Naive thymus-derived CD4-positive, alpha-beta T cell (primary cell): ENCODE measurements around the gene B9D1. TPM values are rescaled to one million over a fixed set of nuclear protein-coding genes. Genes with fewer than 3 reads are reported as not detected.
A peak's percentile ranks its signal among the peaks of the same experiment; 100 is the strongest.

Source experiments
- ATAC-seq: fragments of 150-1000 bp; cut with Tn5 transposase; 2 replicates; pipeline ENCODE4 v1.10.0; 2021; ENCODE audit warnings: mild to moderate bottlenecking, moderate library complexity
- CTCF ChIA-PET: fragments of 350-600 bp; sonication (Branson Sonifier 250); formaldehyde crosslinking; loops from one replicate; lab custom pipeline; 2021; ENCODE audit warnings: antibody characterized with exemption; lab: Charles Lee
- POLR2A ChIA-PET: fragments of 350-600 bp; sonication (Branson Sonifier 250); formaldehyde crosslinking; loops from one replicate; lab custom pipeline; 2021; ENCODE audit warnings: antibody characterized with exemption, inconsistent platforms; lab: Charles Lee
- DNase-seq, 9 donors: peaks; one replicate each; pipeline versions ENCODE4 v3.0.0 to v3.0.0-alpha.2; 2020 to 2022; ENCODE audit warnings: mixed read lengths in 1 of 9
- H3K27ac ChIP-seq: one replicate; pipeline ENCODE4 v1.7.0; 2013; ENCODE audit warnings: mild to moderate bottlenecking, low read depth, low read length, moderate library complexity
- H3K27me3 ChIP-seq, 2 donors: one replicate each; pipeline ENCODE4 v1.7.0; 2013; ENCODE audit warnings: low read length in 2 of 2, mild to moderate bottlenecking in 2 of 2, moderate library complexity in 2 of 2; ENCODE audit not compliant: control insufficient read depth in 2 of 2, insufficient read depth in 2 of 2
- H3K36me3 ChIP-seq, 3 experiments: 1 replicate in 2 of 3; 2 replicates in 1 of 3; pipeline ENCODE4 v1.7.0; 2013; ENCODE audit warnings: low read length in 3 of 3, mild to moderate bottlenecking in 3 of 3, moderate library complexity in 1 of 3; ENCODE audit not compliant: insufficient read depth in 3 of 3, control insufficient read depth in 2 of 3
- H3K4me1 ChIP-seq, 2 donors: one replicate each; pipeline ENCODE4 v1.7.0; 2013; ENCODE audit warnings: low read length in 2 of 2, mild to moderate bottlenecking in 2 of 2, moderate library complexity in 1 of 2; ENCODE audit not compliant: control insufficient read depth in 2 of 2, insufficient read depth in 2 of 2
- H3K4me3 ChIP-seq: 2 replicates; pipeline ENCODE4 v1.7.0; 2013; ENCODE audit warnings: mild to moderate bottlenecking, low read length
- H3K9me3 ChIP-seq, 3 experiments: 1 replicate in 2 of 3; 2 replicates in 1 of 3; pipeline ENCODE4 v1.7.0; 2013; ENCODE audit warnings: low read length in 3 of 3; ENCODE audit not compliant: control insufficient read depth in 2 of 3
- H3K27ac Mint-ChIP-seq, 9 donors: one replicate each; pipeline ENCODE4 v1.8.0; 2020 to 2022; ENCODE audit warnings: mixed read lengths in 9 of 9, mild to moderate bottlenecking in 8 of 9, moderate library complexity in 5 of 9, inconsistent platforms in 2 of 9
- H3K27me3 Mint-ChIP-seq, 5 donors: one replicate each; pipeline ENCODE4 v1.8.0; 2021 to 2022; ENCODE audit warnings: mixed read lengths in 5 of 5, mild to moderate bottlenecking in 1 of 5
- H3K36me3 Mint-ChIP-seq, 5 donors: one replicate each; pipeline ENCODE4 v1.8.0; 2020 to 2022; ENCODE audit warnings: mixed read lengths in 5 of 5, mild to moderate bottlenecking in 3 of 5, inconsistent platforms in 1 of 5
- H3K4me1 Mint-ChIP-seq, 7 donors: one replicate each; pipeline ENCODE4 v1.8.0; 2020 to 2022; ENCODE audit warnings: mixed read lengths in 7 of 7, mild to moderate bottlenecking in 3 of 7, inconsistent platforms in 1 of 7
- H3K4me3 Mint-ChIP-seq, 10 donors: one replicate each; pipeline ENCODE4 v1.8.0; 2020 to 2022; ENCODE audit warnings: mild to moderate bottlenecking in 10 of 10, mixed read lengths in 10 of 10, moderate library complexity in 6 of 10, inconsistent platforms in 2 of 10
- H3K9me3 Mint-ChIP-seq, 11 donors: one replicate each; pipeline ENCODE4 v1.8.0; 2020 to 2022; ENCODE audit warnings: mixed read lengths in 11 of 11, mild to moderate bottlenecking in 4 of 11, inconsistent platforms in 1 of 11, moderate library complexity in 1 of 11
- intact Hi-C, 2 donors: fragments of 100-400 bp; cut with micrococcal nuclease; formaldehyde crosslinking; loops; one replicate each; pipeline ENCODE4 v1.15.1; 2023
- polyA plus RNA-seq, 2 donors: library from polyadenylated mRNA; unstranded; fragments of 300-500 nt; fragmentation: Illumina TruSeq; gene quantifications; one replicate each; pipeline ENCODE4 v1.2.3, GENCODE V29; 2021
- total RNA-seq, 6 experiments: library from RNA in 5 of 6; stranded (reverse) in 5 of 6; gene quantifications; 1 replicate in 5 of 6; 2 replicates in 1 of 6; pipeline ENCODE4 v1.2.3 and lab custom pipeline; 2021 to 2026

Gene B9D1
- total and polyA plus RNA-seq, 7 experiments from 2014 or later, result 0.58 to 5.0 (median 2.1) TPM; not detected in 1

- Histone ChIP-seq H3K4me3 (peak overlapping the region; percentile 99), H3K9me3 (no peaks in the 10 kb centered on the region), H3K36me3 (peaks cover 0 to 23% (median 0%) of the 10 kb centered on the region in 3 experiments), H3K27ac (peak overlapping the region; percentile 81), H3K27me3 (no peaks in the 10 kb centered on the region), H3K4me1 (peaks cover 9 to 12% of the 10 kb centered on the region in 2 donors)
- ATAC-seq (no peak), DNase-seq (no peak)
- H3K9me3 Mint-ChIP-seq, result peaks cover 0 to 3% (median 0%) of the 10 kb centered on the region in 11 donors
- CTCF ChIA-PET, result interaction anchor here (1.3 to 2.1 kb wide), 3 partner anchors 7 to 14 kb away, joined by 4 to 29 read pairs (median 10); partner anchors contain the start of gene B9D1
- no peaks in the 10 kb centered on the region for H3K27me3 Mint-ChIP-seq
- H3K4me1 Mint-ChIP-seq, result peaks cover 6 to 35% (median 28%) of the 10 kb centered on the region in 7 donors
- peak overlapping the region; percentile 83 to 100 (median 97) for H3K4me3 Mint-ChIP-seq
- POLR2A ChIA-PET, result interaction anchor here (2.5 kb wide), 1 partner anchor 15 kb away, joined by 26 read pairs; the partner anchor contains the start of gene B9D1
- H3K27ac Mint-ChIP-seq, result peak overlapping the region in 8 of 9 donors; percentile 84 to 99 (median 97)
- peaks cover 0 to 24% (median 13%) of the 10 kb centered on the region in 5 donors for H3K36me3 Mint-ChIP-seq
- intact Hi-C loops, result loop anchor here (1.0 to 10.0 kb wide), 12 partner anchors 15 to 1665 kb away; partner anchors contain the start of genes PRPSAP2 (in 2 of the 2), AKAP10 (in 1 of the 2), ALDH3A2 (in 1 of the 2) and ALKBH5 (in 1 of the 2)
These were observed 14.3 kb upstream of the B9D1 start for GRCh38 chr17:19376811-19377210.

- Mint-ChIP-seq H3K4me3 (peak overlapping the region in 6 of 10 donors; percentile 6 to 70 (median 49)), H3K27ac (peak overlapping the region in 2 of 9 donors; percentile 18 to 38), H3K4me1 (peaks cover 6 to 46% (median 38%) of the 10 kb centered on the region in 7 donors), H3K27me3 (no peaks in the 10 kb centered on the region), H3K36me3 (peaks cover 0 to 24% (median 12%) of the 10 kb centered on the region in 5 donors), H3K9me3 (peaks cover 0 to 3% (median 0%) of the 10 kb centered on the region in 11 donors)
- Histone ChIP-seq H3K4me1 (peaks cover 18 to 23% of the 10 kb centered on the region in 2 donors), H3K36me3 (peaks cover 0 to 12% (median 0%) of the 10 kb centered on the region in 3 experiments), H3K27me3 (no peaks in the 10 kb centered on the region), H3K4me3 (no peak overlapping the region), H3K27ac (no peak overlapping the region), H3K9me3 (no peaks in the 10 kb centered on the region)
- intact Hi-C loops, result loop anchor here (5.0 to 10.0 kb wide), 10 partner anchors 87 to 1667 kb away; partner anchors contain the start of genes PRPSAP2 (in 2 of the 2), AKAP10 (in 1 of the 2), ALDH3A2 (in 1 of the 2) and ALKBH5 (in 1 of the 2)
- POLR2A ChIA-PET, result interaction anchor here (1.0 kb wide), 1 partner anchor 87 kb away, joined by 4 read pairs; no protein-coding TSS in a partner anchor
- CTCF ChIA-PET, result interaction anchor here (0.7 kb wide), 1 partner anchor 119 kb away, joined by 3 read pairs; no protein-coding TSS in a partner anchor
- no peak for DNase-seq
- ATAC-seq, result no peak
These were observed 13.2 kb upstream of the B9D1 start for GRCh38 chr17:19375732-19376131.

GRCh38 chr17:19374136-19374535 is 11.6 kb upstream of the B9D1 start:
- H3K27me3 Mint-ChIP-seq, result no peaks in the 10 kb centered on the region
- Histone ChIP-seq H3K36me3 (peaks cover 0 to 4% (median 0%) of the 10 kb centered on the region in 3 experiments), H3K9me3 (no peaks in the 10 kb centered on the region), H3K27me3 (no peaks in the 10 kb centered on the region), H3K4me1 (peaks cover 31 to 39% of the 10 kb centered on the region in 2 donors), H3K4me3 (no peak overlapping the region), H3K27ac (no peak overlapping the region)
- intact Hi-C loops, result loop anchor here in 1 of 2 donors (10.0 kb wide), 1 partner anchor 519 kb away; the partner anchor contains the start of gene PRPSAP2
- ATAC-seq, result no peak
- H3K4me3 Mint-ChIP-seq, result peak overlapping the region in 1 of 10 donors; percentile 16
- peaks cover 14 to 54% (median 49%) of the 10 kb centered on the region in 7 donors for H3K4me1 Mint-ChIP-seq
- no peak for DNase-seq
- H3K9me3 Mint-ChIP-seq, result peaks cover 0 to 2% (median 0%) of the 10 kb centered on the region in 11 donors
- H3K27ac Mint-ChIP-seq, result no peak overlapping the region
- H3K36me3 Mint-ChIP-seq, result peaks cover 0 to 15% (median 0%) of the 10 kb centered on the region in 5 donors
- POLR2A ChIA-PET, result no interaction called here
- CTCF ChIA-PET, result interaction anchor here (0.5 to 1.1 kb wide), 2 partner anchors 11 to 1414 kb away, joined by 3 read pairs; partner anchors contain the start of gene B9D1

GRCh38 chr17:19372866-19373504 is 10.5 kb upstream of the B9D1 start:
- CTCF ChIA-PET, result no interaction called here
- DNase-seq (no peak), ATAC-seq (no peak)
- H3K36me3 ChIP-seq, result peaks cover 0 to 4% (median 0%) of the 10 kb centered on the region in 3 experiments
- Mint-ChIP-seq H3K9me3 (peaks cover 0 to 2% (median 0%) of the 10 kb centered on the region in 11 donors), H3K27me3 (no peaks in the 10 kb centered on the region), H3K4me3 (no peak overlapping the region), H3K4me1 (peaks cover 20 to 60% (median 52%) of the 10 kb centered on the region in 7 donors), H3K36me3 (peaks cover 0 to 15% (median 0%) of the 10 kb centered on the region in 5 donors), H3K27ac (no peak overlapping the region)
- peaks cover 31 to 45% of the 10 kb centered on the region in 2 donors for H3K4me1 ChIP-seq
- no peak overlapping the region for H3K27ac ChIP-seq
- H3K9me3 ChIP-seq, result no peaks in the 10 kb centered on the region
- no peaks in the 10 kb centered on the region for H3K27me3 ChIP-seq
- intact Hi-C loops, result loop anchor here in 1 of 2 donors (10.0 kb wide), 1 partner anchor 518 kb away; the partner anchor contains the start of gene PRPSAP2
- POLR2A ChIA-PET, result no interaction called here
- no peak overlapping the region for H3K4me3 ChIP-seq

- Mint-ChIP-seq H3K4me3 (peak overlapping the region in 4 of 10 donors; percentile 4 to 66 (median 28)), H3K27me3 (no peaks in the 10 kb centered on the region), H3K36me3 (peaks cover 0 to 15% (median 0%) of the 10 kb centered on the region in 5 donors), H3K4me1 (peaks cover 20 to 61% (median 51%) of the 10 kb centered on the region in 7 donors), H3K27ac (peak overlapping the region in 2 of 9 donors; percentile 65 to 93), H3K9me3 (peaks cover 0 to 2% (median 0%) of the 10 kb centered on the region in 11 donors)
- H3K27ac ChIP-seq, result no peak overlapping the region
- intact Hi-C loops, result loop anchor here in 1 of 2 donors (10.0 kb wide), 1 partner anchor 518 kb away; the partner anchor contains the start of gene PRPSAP2
- CTCF ChIA-PET, result interaction anchor here (0.6 to 1.7 kb wide), 2 partner anchors 9 to 388 kb away, joined by 3 to 6 read pairs; partner anchors contain the start of gene B9D1
- DNase-seq, result no peak
- peaks cover 31 to 45% of the 10 kb centered on the region in 2 donors for H3K4me1 ChIP-seq
- H3K9me3 ChIP-seq, result no peaks in the 10 kb centered on the region
- POLR2A ChIA-PET, result no interaction called here
- no peak overlapping the region for H3K4me3 ChIP-seq
- no peaks in the 10 kb centered on the region for H3K27me3 ChIP-seq
- ATAC-seq, result no peak
- H3K36me3 ChIP-seq, result no peaks in the 10 kb centered on the region
These were observed 9.9 kb upstream of the B9D1 start for GRCh38 chr17:19372439-19372838.

- peaks cover 27 to 45% of the 10 kb centered on the region in 2 donors for H3K4me1 ChIP-seq
- ChIA-PET POLR2A (no interaction called here), CTCF (interaction anchor here (0.6 to 1.7 kb wide), 2 partner anchors 9 to 388 kb away, joined by 3 to 6 read pairs; partner anchors contain the start of gene B9D1)
- H3K36me3 Mint-ChIP-seq, result peaks cover 0 to 15% (median 0%) of the 10 kb centered on the region in 5 donors
- no peaks in the 10 kb centered on the region for H3K36me3 ChIP-seq
- intact Hi-C loops, result loop anchor here in 1 of 2 donors (10.0 kb wide), 1 partner anchor 517 kb away; the partner anchor contains the start of gene PRPSAP2
- no peak for ATAC-seq
- no peak overlapping the region for H3K27ac ChIP-seq
- H3K9me3 ChIP-seq, result no peaks in the 10 kb centered on the region
- peak overlapping the region in 2 of 9 donors; percentile 45 to 93 for H3K27ac Mint-ChIP-seq
- H3K4me3 Mint-ChIP-seq, result peak overlapping the region in 4 of 10 donors; percentile 4 to 69 (median 10)
- H3K27me3 ChIP-seq, result no peaks in the 10 kb centered on the region
- H3K4me1 Mint-ChIP-seq, result peaks cover 18 to 60% (median 47%) of the 10 kb centered on the region in 7 donors
- DNase-seq, result no peak
- H3K4me3 ChIP-seq, result no peak overlapping the region
- H3K9me3 Mint-ChIP-seq, result peaks cover 0 to 2% (median 0%) of the 10 kb centered on the region in 11 donors
- H3K27me3 Mint-ChIP-seq, result no peaks in the 10 kb centered on the region
These were observed 9.5 kb upstream of the B9D1 start for GRCh38 chr17:19372011-19372370.
